GM18507 (cell line): Measurements from ENCODE around the gene ITGB2.
"Not testable (repeated sequence)": the region's sequence is repeated elsewhere in the genome, so short reads cannot be mapped to it uniquely, and the experiment has no call there.

Experiments
- DNase-seq: peaks from one replicate; pipeline ENCODE4 v3.0.0; 2011; ENCODE audit warnings: low read depth; ENCODE audit not compliant: insufficient read length; ENCODE audit errors: extremely low spot score
- FAIRE-seq: peaks from 2 replicates; lab custom pipeline; 2011; peaks lifted over from hg19 to GRCh38; lab: Jason Lieb, UNC

The ITGB2 gene

DNA sequence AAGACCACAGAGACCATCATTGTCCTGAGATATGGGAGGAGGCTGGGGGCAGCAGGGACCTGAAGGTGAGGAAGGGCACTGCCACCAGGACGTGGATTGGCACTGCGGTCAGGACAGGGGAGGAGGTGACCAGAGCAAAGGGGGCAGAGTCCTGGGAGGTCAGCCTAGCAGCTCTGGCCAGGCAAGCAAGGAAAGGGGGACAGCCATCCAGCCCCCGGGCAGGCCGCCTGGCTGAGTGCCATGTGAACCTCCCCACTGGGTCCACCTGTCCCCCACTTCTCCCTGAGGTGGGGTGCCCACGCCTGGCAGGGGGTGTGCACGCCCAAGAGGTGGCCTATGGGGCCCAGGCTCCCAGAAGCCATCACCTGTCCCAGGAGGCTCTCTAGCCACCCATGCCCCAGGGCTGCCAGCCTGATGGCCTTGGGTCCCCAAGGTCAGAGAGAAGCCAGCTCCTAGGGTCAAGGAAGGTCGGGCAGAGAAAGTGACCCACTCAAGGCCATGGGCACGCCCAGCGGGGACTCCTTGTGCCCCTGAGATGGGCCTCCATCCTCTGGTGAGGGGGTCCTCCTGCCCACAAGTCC is 29.6 kb downstream of the ITGB2 start:
- no peak for DNase-seq
- FAIRE-seq: no peak

DNA sequence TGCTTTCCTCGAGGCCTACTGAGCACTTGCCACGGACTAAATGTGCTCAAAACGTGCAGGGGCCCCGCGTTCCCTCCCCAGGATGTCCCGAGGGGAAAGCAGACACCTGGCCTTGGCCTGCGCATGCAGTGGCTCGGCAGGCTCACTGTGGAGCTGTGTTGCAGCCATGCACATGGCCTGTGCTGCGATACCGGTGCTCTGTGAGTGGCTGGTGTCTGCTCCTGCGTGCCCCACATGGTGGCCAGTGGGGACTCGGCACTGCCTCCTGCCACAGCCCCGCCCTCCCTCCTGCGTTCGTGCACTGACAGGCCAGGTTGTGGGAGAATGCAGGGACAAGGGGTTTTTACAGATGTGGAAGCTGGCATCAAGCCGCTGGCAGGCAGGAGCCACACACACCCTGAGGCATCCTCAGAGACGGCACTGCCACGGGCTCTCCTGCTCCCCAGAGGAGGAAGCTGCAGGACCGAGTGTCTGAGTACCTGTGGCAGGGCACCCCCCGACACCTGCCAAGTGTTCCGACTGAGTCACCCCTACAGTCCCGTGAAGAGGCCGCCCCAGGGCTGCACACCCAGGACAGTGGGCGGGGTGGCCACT is 30.3 kb downstream of the ITGB2 start:
- DNase-seq (no peak), FAIRE-seq (no peak)

GRCh38 chr21:44889625-44890337 is 30.9 kb downstream of the ITGB2 start:
- FAIRE-seq (no peak), DNase-seq (no peak)

DNA sequence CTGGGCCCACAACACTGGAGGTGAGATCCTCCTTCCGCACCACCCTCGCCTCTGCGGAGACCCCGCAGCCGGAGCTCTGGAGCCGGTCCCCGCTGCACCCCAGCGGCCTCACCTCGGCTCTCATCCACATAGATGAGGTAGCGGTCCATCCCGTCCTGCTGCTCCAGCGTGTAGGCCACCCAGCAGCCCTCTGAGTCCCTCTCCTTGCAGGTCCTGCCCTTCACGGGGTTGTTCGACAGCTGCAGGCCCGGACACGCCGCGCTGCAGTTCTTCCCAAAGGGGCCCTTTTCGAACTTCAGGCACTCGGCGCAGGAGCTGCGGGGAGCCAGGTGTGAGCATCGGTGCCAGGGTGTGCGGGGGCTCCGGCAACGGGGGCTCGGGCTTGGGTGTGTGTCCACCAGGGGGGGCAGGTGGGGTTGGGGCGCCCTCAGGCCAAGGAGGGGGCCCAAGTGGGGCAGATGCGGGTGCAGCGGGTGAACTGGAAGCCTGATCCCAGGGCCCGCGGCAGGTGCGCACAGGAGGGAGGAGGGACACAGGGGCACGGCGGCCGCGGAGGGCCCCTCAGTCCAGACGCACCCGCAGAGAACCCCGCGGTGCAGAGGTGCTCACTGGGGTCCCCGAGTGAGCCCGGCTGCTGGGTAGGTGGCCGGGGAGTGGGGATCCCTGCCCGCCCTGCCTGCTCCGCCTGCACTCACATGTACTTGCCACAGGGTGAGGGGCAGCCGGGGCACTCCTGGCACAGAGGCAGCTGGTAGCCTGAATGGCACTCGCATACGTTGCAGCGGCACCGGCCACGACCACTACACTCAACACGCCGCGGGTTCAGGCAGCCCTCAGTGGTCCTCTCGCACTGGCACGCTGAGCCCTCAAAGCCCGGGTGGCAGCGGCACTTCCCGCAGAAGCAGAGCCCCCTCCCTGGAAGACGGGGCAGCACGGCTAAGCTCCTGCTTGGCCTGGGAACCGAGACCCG is 31.8 kb downstream of the ITGB2 start:
- DNase-seq: no peak
- FAIRE-seq: no peak

DNA sequence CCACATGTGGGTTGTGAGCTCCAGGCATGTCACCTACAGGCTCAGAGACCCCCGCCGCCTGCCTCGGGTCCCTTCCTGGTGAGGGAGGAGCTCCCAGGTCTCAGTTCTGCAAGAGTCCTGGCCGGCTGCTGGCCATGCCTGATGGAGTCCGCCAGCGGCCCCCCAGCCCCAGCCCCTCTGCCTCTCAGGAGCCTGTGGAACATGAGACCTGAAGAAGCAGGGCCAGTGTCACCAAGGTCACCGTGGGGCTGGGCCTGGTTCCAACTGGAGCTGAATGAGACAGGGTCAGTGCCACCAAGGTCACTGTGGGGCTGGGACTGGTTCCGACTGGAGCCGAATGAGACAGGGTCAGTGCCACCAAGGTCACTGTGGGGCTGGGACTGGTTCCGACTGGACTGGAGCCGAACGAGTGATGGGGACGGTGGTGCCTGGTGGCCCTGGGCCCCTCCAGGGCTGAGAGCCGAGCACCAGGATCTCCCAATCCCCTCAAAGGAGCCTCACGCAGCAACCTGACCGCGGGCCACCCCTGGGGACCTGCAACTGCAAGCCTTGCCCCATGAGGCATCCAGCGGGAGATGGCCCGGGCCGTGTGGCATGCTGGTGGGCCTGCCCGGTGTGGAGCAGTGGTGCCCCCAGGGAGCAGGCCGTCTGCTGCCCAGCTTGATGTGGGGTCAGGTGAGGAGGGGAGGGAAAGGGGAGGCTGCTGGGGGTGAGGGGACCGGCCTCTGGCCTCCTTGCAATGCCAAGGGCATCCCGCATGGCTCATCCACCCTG is 32.7 kb downstream of the ITGB2 start:
- DNase-seq (no peak), FAIRE-seq (no peak)

GRCh38 chr21:44887126-44887806 is 33.4 kb downstream of the ITGB2 start:
- no peak for DNase-seq
- no peak for FAIRE-seq

GRCh38 chr21:44886113-44887075 is 34.3 kb downstream of the ITGB2 start:
- FAIRE-seq: no peak

DNA sequence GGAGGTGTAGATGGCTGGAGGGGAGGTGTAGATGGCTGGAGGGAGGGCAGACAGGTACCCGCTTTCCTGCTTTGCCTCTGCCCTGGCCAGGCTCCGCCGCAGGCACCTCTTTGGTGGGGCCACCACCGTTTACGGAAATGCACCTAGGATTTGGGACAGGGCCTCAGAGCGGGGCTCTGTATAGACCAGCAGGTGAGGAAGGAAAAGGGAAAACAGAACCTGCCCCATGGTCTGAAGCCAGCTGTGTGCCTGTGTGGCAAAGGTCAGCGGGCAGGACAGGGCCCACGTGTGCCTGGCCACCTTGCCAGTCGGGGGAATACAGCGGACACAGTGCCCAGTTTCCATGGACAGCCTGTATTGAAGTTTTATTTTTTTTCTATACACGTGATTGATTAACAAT is 35.1 kb downstream of the ITGB2 start:
- no peak for FAIRE-seq
- no peak for DNase-seq

More at GRCh38 chr21:44886113-44887075, 34.3 kb downstream of the ITGB2 start:
- no peak for DNase-seq

DNA sequence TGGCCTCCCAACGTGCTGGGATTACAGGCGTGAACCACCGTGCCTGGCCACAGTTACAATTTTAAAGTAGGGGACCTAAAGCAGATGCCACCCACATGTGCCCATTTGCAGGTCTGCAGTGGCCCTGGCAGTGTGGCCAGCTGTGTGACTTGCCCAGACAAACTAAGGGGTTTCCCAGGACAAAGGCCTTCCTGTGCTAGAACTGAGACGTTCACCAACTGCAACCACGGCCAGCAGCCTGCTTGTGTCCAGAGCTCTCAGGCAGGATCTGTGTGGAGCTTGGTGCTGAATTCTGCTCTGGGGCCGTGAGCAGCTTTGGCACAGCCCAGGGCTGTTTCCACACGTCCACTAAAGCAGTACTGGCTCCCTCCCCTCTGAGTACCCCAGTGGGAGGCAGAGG is 36.6 kb downstream of the ITGB2 start:
- no peak for DNase-seq
- FAIRE-seq: no peak

- no peak for FAIRE-seq
- DNase-seq: no peak
These were observed 37.4 kb downstream of the ITGB2 start for GRCh38 chr21:44883250-44883649.

DNA sequence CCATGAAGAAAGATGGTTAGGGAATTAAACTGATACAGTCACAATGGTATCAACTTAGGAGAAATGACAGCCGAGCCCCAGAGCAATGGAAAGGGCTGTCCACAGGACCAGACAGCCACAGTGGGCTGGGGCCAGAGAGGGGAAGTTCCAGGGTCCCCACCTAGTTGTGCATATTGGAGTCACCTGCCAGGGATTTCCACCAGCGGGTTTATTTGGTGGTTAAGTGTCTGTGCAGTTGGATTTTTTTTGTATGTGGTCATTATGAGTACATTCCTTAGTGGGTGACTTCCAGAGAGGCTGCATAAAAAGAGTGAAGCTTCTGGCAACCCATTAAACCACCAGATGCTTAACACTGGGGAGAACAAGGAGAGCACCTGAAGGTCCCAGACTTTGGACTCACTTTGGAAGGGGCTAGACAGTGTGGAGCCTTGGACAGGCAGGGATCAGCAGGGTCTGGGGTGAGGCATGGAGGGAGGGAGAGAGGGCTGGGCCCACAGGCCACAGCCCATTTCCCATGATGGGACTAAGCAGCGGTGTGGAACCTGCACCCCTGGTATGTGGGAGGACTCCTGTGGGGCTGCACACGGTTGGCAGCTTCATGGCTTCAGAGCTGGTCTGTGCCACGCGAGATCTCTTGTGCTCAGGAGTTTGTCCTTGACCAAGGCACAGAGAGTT is 39.4 kb downstream of the ITGB2 start:
- DNase-seq: no peak
- FAIRE-seq: no peak

DNA sequence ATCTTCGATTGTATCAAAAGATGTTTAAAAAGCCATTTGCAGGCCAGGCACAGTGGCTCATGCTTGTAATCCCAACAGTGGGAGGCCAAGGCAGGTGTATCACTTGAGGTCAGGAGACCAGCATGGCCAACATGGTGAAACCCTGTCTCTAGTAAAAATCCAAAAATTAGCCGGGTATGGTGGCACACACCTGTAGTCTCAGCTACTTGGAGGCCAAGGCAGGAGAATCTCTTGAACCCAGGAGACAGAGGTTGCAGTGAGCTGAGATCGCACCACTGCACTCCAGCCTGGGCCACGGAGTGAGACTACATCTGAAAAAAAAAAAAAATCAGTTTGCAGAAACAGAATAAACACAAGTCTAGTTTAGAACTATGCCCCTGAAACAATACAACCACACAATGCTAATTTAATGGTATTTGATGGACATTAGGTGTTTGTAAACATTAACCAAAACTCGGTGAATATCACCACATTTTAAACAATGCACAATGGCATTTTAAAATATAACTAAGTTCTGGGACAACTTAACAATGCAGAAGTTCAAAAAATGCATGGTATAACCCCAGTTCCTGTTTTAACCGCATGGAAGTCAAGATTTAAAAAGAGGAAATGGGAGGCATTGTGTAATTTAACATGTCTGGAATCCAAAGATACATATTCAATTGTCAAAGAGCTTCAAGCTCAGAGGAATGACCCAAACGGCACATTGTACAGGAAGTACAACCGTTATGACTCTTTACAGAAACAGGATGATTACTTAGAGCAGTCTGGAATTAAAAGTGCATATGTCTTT is 40.1 kb downstream of the ITGB2 start:
- no peak for DNase-seq
- peak; percentile 64 for FAIRE-seq

GRCh38 chr21:44879238-44879637 is 41.5 kb downstream of the ITGB2 start:
- not testable (repeated sequence) for FAIRE-seq, DNase-seq

DNA sequence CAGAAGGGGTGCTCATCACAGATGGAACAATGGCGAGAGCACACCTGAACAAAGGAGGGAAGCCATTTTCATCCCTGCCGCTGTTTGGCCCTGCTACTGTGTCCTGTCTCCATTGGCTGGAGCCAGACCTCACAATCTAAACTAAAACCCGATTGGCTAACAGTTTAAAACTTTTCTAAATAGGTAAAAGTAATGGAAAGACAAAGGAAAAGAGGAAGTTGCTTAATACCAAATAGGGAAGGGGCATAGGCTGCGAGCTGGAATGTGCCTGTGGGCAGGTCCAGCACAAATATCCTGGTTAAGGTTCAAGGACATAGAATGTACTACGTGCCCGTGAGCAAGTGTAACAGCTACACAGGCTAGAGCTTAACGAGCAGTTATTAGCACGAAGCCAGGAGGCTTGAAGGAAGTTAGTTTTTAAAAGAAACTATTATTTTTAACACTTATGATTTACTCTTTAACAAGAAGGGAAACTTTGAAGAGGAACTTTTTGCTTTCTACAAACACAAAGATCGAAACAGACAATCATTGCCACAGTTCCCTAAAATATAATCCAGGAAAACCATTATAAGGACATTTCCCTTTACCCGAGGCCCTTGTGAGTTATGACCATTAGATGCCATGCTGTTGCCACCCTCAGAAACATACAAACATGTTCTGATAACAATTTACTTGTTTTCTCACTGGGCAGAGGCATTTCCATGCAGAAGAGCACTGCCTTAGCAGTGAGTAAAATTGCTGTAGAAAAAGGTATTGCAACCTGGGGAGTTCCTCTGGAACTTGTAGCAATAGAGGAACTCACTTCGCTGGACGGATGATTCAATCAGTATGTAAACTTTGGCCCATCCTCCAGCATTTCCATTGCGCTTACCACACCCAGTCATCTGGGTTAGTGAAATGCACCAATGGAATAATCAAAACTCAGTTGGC is 42.4 kb downstream of the ITGB2 start:
- FAIRE-seq: no peak
- no peak for DNase-seq

DNA sequence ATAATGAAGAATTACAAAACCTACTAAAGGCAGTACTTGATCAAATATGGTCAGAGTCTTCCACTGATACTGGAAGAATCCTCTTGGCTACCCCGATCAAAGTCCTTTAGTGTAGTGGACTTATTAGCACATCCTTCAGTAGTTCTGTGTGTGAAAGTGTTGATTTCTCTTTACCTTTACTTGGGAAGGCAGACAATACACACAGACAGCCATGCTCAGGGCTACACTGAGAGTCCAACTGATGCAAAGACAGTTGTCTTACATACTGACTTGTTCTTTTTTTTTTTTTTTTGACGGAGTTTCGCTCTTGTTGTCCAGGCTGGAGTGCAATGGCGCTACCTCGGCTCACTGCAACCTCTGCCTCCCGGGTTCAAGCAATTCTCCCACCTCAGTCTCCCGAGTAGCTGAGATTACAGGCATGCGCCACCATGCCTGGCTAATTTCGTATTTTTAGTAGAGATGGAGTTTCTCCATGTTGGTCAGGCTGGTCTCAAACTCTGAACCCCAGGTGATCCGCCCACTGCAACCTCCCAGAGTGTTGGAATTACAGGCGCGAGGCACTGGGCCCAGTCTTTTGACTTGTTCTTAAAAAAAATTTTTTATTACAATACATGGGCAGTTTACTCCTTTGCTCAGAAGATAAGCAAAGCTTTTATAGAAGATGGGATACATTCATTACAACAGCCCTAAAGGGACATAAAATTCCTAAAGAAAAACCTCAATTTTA is 43.7 kb downstream of the ITGB2 start:
- no peak for FAIRE-seq
- DNase-seq: no peak
